Stimulated activated CD8-positive, alpha-beta memory T cell treated with anti-CD3 and anti-CD28 coated beads, Interleukin-7, amount 100 ng/mL, for 4 hours (primary cell): ENCODE measurements around the gene AMACR.
"Not testable (repeated sequence)": the region's sequence is repeated elsewhere in the genome, so short reads cannot be mapped to it uniquely, and the experiment has no call there.

Experiments used
- DNase-seq, 2 donors: peaks; one replicate each; pipeline ENCODE4 v3.0.0-alpha.2; 2020; ENCODE audit warnings: low read depth in 2 of 2

The AMACR gene

DNA sequence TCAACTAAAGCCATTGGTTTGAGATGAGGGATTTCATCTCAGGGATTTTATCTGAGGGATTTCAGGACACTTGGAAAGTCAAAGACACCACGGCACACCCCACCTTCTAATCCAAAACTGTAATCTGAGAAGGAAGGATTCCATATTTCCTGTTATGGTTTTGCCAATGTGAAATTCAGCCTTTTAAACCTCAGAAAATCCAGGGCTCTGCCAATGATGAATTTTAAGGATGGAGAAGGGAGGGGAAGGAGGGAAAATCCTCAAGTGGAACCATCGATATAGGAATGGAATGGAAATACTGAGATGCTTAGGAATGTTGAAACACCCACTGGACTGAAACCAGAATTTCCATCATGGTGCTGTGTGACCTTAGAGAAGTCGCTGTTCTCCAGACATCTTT is 29.9 kb upstream of the AMACR start:
- no peak for DNase-seq

DNA sequence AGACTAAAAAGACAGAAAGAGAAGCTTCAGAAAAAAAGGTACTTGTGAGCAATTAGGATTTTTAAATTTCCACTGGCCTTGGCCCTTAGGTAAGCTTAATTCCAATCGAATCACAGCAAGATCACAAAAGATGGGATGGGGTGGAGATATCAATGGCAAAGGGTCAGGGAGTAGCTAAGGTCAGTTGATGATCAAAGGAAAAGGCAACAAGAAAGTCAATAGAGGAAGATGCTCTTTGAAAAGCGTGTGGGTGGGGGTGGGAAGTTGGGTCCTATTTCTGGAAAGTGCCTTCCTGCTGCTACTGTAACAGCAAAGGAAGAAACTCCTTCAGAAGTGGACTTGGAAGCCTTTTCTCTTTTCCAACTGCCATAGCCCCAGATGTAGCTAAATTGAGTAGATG is 27.9 kb upstream of the AMACR start:
- DNase-seq: no peak

DNA sequence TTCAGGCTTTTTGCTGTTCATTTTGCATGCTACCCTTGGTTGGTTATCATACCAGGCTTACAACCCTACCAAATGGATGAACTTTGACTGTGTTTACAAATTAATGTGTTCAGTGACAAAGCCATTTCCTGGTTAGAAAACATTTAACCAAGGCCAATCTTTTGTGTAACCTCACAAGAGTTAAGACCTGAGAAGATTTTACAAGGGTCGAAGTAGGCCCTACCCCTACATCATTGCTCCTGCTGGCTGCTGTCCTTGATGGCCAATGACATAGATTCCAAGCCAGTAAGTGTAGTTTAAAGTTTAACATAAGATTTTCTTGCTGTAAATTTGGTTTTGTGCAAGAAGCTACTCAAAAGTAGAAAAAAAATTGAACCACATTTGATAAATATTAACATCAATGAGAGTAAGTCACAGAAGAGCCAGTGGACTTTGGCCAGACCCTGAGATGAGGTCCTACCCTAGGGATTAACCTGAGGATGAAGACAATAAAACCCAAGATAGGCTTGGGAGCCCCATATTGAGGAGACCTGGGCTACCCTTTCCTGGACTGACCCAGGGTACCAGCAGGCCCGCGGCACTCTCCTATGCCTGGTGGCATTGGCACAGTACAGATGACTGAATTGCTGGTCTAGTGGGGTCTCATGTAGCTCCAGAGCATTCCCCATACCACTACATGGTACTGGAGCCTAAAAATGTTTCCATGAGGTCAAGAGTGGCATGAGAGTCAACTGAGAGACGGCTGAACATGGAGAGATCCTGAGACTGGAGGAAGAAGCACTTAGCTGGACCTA is 26.9 kb upstream of the AMACR start:
- DNase-seq: no peak

DNA sequence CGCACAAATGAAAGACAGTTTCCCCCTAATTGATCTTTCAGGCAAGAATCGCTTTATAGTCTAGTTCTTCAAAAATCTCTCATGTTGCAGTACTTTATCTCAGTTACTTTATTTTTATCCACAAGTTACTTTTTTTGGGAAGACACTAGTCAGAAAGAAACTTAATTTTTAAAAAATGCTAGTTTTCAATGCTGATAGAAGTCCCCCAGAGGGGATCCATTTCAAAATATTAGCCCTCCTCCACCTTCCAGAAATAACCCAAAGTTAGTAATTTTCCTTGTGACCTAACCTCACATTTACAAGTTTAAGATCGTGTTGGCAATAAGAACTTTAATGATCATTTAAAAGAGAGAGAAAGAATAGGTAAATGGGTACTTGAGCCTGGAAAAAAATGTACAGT is 24.1 kb upstream of the AMACR start:
- DNase-seq: no peak

DNA sequence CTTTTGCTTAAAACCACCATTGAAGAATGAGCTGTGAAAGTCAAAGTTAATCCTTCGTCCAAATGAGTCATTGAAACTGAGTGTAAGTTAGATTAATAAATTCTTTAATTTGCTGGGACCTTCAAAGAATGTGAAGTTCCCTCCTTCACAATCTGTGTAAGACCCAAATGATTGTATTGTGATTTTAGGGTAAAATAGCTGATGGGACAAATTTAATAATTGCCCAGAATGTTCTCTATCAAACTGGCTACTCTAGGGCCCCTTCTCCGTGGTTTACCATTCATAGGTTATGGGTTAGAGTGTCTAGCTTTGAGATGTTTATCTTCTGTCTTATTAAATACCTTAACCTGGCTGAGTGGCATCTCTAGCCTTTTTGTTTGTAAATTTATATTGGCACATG is 23.3 kb upstream of the AMACR start:
- DNase-seq: no peak

DNA sequence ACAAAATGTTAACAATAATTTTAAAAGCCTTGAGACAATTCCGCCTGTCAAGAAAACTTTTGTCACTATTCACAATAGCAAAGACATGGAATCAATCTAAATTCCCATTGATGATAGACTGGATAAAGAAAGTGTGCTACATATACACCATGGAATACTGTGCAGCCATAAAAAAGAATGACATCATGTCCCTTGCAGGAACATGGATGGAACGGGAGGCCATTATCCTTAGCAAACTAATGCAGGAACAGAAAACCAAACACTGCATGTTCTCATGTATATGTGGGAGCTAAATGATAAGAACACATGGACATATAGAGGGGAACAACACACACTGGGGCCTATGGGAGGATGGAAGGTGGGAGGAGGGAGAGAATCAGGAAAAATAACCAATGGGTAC is 22.7 kb upstream of the AMACR start:
- not testable (repeated sequence) for DNase-seq

DNA sequence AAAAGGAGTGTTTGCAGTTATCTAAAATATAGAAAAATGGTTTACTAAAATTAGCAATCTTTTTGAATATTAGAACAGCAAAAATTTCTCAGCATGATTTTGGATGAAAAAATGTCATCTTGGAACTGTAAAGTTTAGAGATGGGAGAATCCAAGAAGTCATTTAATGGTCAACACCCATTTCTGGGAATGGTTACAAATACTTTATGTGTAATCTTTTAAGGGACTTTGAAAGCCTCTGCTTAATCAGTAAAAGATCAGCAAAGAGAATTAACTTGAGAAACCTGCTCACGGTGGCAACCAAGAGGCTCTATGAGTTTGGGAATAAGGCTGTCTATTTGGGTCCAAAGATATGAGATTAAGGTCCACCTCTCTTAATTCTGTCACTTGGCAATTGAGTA is 22.2 kb upstream of the AMACR start:
- DNase-seq: no peak

DNA sequence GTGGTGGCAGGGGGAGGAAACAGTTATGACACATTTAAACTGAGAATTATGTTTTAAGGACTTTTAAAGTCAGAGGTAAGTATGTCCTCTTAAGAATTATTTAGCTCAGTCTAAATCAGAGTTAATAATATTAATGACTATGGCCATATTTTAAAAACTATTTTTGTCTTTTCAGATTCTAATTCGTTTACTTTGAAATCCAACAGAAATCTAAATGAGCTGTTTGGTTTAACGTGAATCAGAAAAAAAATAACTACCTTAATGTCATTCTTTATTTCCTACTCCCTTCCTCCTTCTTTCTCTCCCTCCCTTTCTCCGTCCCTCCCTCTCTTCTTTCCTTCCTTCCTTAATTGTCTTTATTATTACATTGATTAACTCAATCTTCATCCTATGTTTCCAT is 20.5 kb upstream of the AMACR start:
- DNase-seq: no peak

DNA sequence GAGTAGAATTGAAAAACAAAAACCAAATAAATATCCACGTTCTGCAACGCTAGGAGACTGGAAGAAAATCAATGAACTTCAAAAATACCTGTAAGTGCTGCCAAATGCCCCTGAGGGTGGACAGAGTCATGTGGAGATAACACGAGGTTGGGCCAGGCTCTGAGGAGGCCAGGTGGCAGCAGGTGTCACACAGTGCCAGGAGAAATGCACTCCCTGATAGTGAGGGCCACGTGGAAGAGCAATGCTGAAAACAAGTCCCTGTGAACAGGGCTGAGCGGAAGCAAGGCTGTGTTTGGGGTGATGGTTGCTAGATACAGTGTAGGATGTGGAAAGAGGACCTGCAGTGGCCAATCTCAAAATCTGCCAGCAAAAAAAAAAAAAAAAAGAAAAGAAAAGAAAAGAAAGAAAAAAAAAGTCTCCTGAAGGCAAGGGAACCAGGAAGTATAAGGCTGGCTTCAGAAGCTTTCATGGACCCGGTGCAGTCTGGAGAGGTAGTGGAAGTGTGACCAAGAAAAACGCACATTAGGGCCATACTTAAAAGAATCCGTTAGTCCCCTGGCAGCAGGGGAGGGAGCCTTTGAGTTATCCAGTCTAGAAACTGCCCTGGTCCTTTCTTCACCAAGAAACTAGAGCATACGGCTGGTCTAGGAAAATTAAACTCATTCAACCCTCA is 18.4 kb upstream of the AMACR start:
- DNase-seq: no peak

DNA sequence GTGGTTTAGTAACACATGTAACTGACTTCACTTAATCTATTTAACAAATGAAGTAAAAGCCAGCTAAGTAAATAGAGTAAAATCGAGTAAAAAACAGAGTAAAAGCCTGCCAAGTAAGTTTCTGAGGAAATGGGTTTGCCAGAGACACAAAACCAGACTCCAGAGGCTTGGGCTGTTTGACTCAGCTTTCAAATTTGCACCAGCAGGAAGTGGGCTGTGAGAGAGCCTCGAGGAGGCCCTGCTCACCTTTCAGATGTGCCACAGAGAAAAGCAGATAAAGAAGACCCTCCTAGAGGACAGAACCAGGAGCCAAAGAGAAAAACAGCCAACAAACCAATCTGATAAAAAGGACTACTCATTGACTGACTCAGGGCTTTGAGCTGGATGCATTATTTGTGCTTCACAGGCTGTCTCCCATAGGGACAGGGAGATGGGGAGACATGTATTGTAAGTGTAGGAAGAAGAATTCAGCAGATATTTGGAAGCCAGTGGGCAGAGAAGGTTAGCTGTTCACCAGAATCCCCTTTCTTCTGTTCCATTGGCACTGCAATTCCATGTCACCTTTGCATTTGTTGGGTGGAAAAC is 14.4 kb upstream of the AMACR start:
- DNase-seq: no peak

DNA sequence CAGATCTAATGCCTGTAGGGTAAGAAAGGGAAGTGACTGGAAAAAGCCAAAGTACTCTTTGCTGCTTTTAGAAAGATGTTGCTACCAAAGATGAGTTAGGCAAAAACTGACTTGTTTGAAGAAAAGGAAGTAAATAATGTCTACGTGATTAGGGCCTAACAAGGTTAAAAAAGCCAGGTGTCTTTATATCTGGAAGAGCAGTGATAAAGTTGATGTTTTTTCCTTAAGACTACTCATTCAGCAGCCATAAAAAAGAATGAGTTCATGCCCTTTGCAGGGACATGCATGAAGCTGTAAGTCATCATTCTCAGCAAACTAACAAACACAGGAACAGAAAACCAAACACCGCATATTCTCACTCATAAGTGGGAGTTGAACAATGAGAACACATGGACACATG is 13.5 kb upstream of the AMACR start:
- DNase-seq: no peak

DNA sequence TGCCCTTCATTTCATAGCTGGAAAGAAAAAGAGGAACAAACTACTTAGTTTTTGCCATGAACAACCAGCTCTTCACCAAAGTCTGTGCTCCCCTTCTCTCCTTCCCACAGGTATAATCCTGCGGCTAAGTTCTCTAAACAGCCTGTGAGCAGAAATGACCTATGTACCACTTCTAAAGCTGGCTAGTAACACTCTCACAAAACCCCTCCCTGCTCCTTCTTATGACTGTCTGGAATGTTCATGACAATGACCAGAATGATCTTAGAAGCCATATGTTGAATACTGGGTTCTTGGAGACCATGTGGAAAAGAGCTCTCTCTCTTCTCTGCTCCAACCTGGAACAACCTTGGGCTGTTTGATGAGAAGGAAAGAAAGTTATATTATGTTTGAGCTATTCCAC is 12.9 kb upstream of the AMACR start:
- DNase-seq: no peak

DNA sequence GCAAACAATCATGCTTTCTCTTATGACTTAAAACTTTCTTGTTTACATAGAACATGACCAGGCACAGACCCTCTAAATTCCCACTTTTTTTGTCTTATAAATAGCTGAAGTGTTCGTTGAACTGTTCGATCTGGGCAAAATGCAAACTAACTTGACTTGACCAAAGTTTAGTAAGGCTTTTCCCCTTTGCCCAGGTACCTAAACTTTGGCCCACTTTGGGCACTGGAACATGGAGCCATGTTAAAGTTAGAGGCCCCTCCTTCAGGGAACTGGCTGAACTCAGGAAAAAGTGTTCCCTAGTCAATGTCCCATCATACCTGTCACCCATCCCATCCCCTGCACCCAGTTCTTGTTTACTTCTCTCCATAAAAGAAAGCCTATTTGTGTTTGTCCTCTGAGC is 9.4 kb upstream of the AMACR start:
- no peak for DNase-seq

DNA sequence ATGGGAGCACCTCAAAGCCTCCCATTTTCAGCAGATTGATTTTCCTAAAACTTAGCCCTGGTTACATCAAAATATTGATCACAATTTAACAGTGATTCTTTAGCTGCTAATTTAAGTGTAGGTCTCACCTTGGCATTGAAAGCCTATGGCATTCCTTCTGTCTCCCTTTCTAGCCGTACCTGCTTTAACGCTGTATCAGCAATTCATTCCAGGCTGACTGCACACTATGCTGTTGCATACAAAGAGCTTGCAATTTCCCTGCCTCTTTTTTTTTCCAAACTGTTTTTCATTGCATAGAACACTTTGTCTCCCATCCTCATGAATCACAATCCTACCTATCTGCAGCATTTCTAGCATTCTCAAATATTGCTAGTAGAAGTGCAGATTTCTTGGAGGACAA is 8.9 kb upstream of the AMACR start:
- no peak for DNase-seq

DNA sequence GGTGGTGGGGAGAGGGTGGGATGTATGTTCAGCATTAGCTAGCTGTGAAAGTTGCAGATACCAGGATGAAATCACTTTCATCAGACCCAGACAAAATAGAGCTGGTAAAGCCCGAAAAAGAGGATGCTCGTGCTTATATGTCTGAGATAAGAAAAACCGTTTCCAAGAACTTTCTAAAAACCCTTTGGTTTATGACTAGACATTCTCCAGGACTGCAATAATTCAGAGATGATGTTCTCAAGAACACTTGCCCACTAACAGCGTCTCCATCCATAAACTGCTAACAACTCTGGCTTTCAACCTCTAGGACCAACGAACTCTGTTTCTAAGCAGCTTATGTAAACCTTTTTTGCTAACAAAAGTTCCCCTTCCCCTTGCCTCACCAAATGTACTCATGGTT is 8.4 kb upstream of the AMACR start:
- DNase-seq: no peak

DNA sequence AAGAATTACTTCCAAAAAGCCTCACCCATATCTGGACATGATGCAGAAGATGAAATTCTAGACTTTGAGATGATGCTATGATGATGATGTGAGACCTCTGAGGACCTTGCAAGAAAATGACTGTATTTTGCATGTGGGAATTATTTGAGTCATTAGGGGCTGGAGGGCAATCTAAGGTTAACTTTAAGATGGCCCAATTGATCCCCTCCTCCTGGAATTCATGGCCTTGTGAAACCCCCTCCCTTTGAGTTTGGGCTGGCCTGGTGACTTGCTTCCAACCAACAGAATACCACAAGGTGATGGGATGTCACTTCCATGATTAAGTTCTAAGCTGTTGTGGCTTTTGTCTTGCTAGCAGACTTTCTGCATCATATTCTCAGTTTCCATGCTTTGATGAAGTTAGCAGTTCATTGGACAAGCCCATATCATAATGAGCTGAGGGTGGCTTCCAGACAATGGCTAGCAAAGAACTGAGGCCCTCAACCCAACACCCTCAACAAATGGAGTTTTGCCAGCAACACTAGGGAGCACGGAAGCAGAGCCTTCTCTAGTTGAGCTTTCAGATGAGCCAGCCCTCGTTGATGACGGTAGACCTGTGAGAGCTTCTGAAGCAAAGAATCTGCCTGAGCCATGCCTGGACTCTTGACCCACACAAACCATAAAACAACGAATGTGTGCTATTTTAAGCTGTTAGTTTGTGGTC is 7.4 kb upstream of the AMACR start:
- no peak for DNase-seq

DNA sequence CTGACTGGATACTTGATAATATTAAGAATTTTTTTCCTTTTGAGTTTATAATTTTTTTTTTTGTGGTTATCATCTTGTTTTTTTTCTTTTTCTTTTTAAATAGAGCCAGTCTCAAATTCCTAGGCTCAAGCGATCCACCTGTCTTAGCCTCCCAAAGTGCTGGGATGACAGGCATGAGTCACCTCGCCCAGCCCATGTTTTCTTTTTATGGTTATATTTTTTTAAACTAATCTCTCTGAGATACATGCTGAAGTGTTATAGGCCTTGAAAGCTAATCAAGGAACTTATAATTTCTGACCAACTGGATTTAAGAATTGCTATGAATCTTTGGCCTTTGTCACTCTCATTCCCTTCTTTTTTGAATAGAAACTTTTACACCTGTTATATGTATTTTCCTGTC is 6.8 kb upstream of the AMACR start:
- no peak for DNase-seq

DNA sequence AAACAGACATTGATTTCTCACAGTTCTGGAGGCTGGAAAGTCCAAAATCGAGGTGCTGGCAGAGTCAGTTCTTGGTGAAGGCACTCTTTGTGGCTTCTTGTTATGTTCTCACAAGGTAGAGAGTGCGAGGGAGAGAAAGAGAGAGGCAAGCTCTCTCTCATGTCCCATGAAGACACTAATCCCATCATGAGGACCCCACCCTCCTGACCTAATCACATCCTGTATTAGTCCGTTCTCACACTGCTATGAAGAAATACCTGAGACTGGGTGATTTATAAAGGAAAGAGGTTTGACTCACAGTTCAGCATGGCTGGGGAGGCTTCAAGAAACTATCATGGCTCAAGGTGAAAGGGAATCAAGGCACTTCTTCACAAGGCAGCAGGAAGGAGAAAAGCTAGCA is 5.7 kb upstream of the AMACR start:
- DNase-seq: no peak

DNA sequence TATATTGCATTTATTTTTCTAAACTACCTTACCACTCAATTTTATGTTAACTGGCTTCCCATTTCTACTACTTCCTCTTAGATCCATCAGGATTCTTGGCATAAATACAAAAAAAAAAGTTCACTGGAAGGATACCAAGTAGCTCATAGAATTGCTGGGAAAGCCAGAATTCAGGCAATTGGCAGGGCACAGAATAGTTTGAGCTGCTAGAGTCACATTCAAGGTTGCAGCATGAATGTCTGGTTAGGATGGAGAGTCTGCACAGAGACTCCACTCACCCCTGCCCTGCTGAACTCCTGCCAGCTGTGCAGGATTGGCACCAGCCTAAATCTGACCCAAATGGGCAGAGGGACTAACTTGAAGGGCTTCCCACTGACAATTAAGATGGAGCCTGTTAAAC is 4.9 kb upstream of the AMACR start:
- no peak for DNase-seq

DNA sequence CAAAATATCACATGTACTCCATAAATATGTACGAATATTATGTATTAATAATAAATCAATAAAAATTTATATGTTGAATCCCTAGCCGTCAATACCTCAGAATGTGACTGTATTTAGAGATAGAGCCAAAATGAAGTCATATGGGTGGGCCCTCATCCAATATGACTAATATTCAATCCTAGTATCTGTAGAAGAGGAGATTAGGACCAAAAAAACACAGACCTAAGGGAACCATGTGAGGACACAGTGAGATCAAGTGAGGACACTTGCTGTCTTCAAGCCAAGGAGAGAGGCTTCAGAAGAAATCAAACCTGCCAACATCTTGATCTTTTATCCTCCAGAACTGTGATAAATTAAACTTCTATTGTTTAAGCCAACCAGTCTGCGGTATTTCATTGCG is 3.7 kb upstream of the AMACR start:
- no peak for DNase-seq

DNA sequence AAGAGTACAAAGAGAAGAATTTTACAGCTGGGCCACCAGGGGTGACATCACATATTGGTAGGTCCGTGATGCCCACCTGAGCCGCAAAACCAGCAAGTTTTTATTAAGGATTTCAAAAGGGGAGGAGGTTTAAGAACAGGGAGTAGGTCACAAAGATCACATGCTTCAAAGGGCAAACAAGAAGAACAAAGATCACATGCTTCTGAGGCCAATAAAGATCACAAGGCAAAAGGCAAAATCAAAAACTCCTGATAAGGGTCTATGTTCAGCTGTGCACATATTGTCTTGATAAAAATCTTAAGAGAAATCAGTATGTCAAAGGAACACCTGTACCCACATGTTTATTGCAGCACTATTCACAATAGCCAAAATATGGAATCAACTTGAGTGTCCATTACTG is 2.3 kb upstream of the AMACR start:
- not testable (repeated sequence) for DNase-seq

DNA sequence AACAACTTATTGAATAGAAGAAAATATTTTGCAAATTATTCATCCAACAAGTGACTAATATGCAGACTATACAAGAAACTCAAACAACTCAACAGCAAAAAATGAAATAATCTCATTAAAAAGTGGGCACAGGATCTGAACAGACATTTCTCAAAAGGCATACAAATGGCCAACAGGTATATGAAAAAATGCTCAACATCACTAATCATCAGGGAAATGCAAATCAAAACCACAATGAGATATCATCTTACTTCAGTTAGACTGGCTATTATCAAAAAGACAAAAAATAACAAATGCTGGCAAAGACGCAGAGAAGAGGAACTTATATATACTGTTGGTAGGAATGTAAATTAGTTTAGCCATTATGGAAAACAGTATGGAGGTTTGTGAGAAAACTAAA is 1.8 kb upstream of the AMACR start:
- DNase-seq: no peak

DNA sequence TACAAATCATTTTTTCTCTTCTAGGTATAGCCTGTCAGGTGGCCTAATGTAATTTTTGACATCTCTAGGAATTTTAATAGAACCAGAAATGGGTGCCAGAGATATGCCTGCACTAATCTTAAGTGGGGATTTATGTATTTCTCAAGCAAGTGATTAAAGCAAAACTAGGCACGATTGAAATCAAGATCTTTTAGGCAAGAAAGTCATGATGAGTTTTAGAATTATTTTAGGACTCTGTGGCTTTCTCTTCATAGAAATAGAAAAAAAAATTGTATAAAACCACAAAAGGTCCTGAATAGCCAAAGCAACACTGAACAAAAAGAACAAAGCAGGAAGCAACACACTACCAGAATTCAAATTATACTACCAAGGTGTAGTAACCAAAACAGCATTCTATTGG is 952 bp upstream of the AMACR start:
- no peak for DNase-seq
